Heart right ventricle (tissue), 16 donors: ENCODE results near the gene SH2D3A. TPM values are rescaled to one million over a fixed set of nuclear protein-coding genes. Genes with fewer than 3 reads are reported as not detected.
"Not testable (repeated sequence)": the region's sequence is repeated elsewhere in the genome, so short reads cannot be mapped to it uniquely, and the experiment has no call there.

Experiments used
- ATAC-seq, 8 donors: fragments of 200-7000 bp; cut with Tn5 transposase; one replicate each; pipeline ENCODE4 v1.9.1; 2020; ENCODE audit warnings: mild to moderate bottlenecking in 8 of 8, moderate library complexity in 8 of 8, moderate number of reproducible peaks in 1 of 8
- DNase-seq, 2 donors: peaks; one replicate each; pipeline ENCODE4 v3.0.0-alpha.2; 2020
- H3K27ac ChIP-seq, 10 donors: fragments of 200-600 bp; sonication (generic) in 2 of 10; one replicate each; pipeline versions ENCODE4 v1.5.0 to v1.8.0; 2020 to 2022; ENCODE audit warnings: mild to moderate bottlenecking in 3 of 10
- H3K27me3 ChIP-seq, 7 donors: fragments of 200-600 bp; one replicate each; pipeline ENCODE4 v1.8.0; 2021 to 2022; ENCODE audit warnings: mild to moderate bottlenecking in 2 of 7
- H3K36me3 ChIP-seq, 9 donors: fragments of 200-600 bp; sonication (generic) in 1 of 9; one replicate each; pipeline versions ENCODE4 v1.5.0 to v1.8.0; 2020 to 2022; ENCODE audit warnings: mild to moderate bottlenecking in 2 of 9
- H3K4me1 ChIP-seq, 9 donors: fragments of 200-600 bp; sonication (generic) in 1 of 9; one replicate each; pipeline versions ENCODE4 v1.5.0 to v1.8.0; 2020 to 2022; ENCODE audit warnings: mild to moderate bottlenecking in 4 of 9
- H3K4me3 ChIP-seq, 10 donors: fragments of 200-600 bp; sonication (generic) in 2 of 10; one replicate each; pipeline versions ENCODE4 v1.5.0 to v1.8.0; 2020 to 2022; ENCODE audit warnings: mild to moderate bottlenecking in 7 of 10, moderate library complexity in 2 of 10
- H3K9me3 ChIP-seq, 11 donors: fragments of 200-600 bp in 10 of 11; sonication (generic) in 2 of 11; one replicate each; pipeline versions ENCODE4 v1.5.0 to v1.8.0; 2013 to 2022; ENCODE audit warnings: mild to moderate bottlenecking in 2 of 11, control low read depth in 1 of 11, moderate library complexity in 1 of 11
- CTCF ChIP-seq, 9 donors: fragments of 200-600 bp; sonication (generic) in 2 of 9; IDR thresholded peaks; one replicate each; pipeline versions ENCODE4 v1.5.0 to v1.8.0; 2021 to 2022; ENCODE audit warnings: antibody characterized with exemption in 9 of 9, mild to moderate bottlenecking in 5 of 9, moderate library complexity in 1 of 9
- WGBS, 2 donors: extraction: QIAGEN DNeasy Blood & Tissue Kit; methylation state at CpG; one replicate each; pipeline ENCODE4 v1.1.7; 2013; ENCODE audit warnings: inconsistent platforms in 1 of 2; 5-methylcytosine and 5-hydroxymethylcytosine counted together
- intact Hi-C, 10 donors: fragments of 100-400 bp; cut with DNase I; formaldehyde crosslinking; loops; one replicate each; pipeline versions ENCODE4 v1.11.1 to v1.14.2; 2022
- polyA plus RNA-seq, 2 donors: library from polyadenylated mRNA; stranded (reverse); fragments of 200-250 nt; gene quantifications; one replicate each; pipeline ENCODE4 v1.2.3, GENCODE V29; 2013
- total RNA-seq, 10 donors: library from RNA; stranded (reverse); fragmentation: NEBNext Ultra II Directional in 3 of 10; extraction: Animal tissue kit (Norgen Biotek cat#: 25700) in 3 of 10; gene quantifications; one replicate each; pipeline versions ENCODE4 v1.2.1 to v1.2.4, GENCODE V29; 2021 to 2023
- donor health status: Arrhythmogenic right ventricular cardiomyopathy.
- donor health status: ischemic (EF 13 %, LVEDD 7.1; RV severe dilation, severe dysfunction).
- donor health status: healthy with polysubstance abuse.
- donor health status: DM: no; HTN: yes; CAD: no.
- donor health status: DM: no; HTN: no; CAD: no.
- donor health status: ischemic (EF 25% LVEDD 6.9; RV normal size, moderate dysfunction).
- donor health status: ischemic (EF 25% LVEDD 5.7; RV mildly dilated, moderate dysfunction).
- donor health status: healthy.
- donor health status: DM: yes; HTN: yes; CAD: no.
- donor health status: Ischemic cardiomyopathy.
- donor health status: ischemic (EF 35%, LVEDD 5.7; RV mildly dilated, moderate dysfunction).
- donor health status: nonischemic (EF 11% LVEDD 7.7; RV severe dilation, severe dysfunction).
- donor health status: DM: yes; HTN: yes; CAD: no.
- donor health status: PGD.
- donor health status: ischemic (EF 29% LVEDD 5.4; RV normal size, mild dysfunction).
- donor health status: nonischemic (EF 23%, LVEDD 6.1; RV moderate dilation, normal function).

SH2D3A gene
- total and polyA plus RNA-seq, 12 donors, result 0.16 to 0.79 (median 0.36) TPM; not detected in 5

GRCh38 chr19:6800991-6801484 lies 33.8 kb upstream of the SH2D3A start:
- DNase-seq (no peak), ATAC-seq (peak in 2 of 8 donors; percentile 25 to 62)
- no peak for TF ChIP-seq CTCF (IDR thresholded peaks at IDR 0.05)
- 35 to 37% methylated on average over 10 of the region's 10 CpGs for WGBS, 2 donors
- peak overlapping the region in 4 of 10 donors; percentile 2 to 89 (median 33) for H3K27ac ChIP-seq
- no peaks in the 10 kb centered on the region for H3K36me3 ChIP-seq
- peaks cover 0 to 53% (median 7%) of the 10 kb centered on the region in 9 donors for H3K4me1 ChIP-seq
- no peaks in the 10 kb centered on the region for H3K9me3 ChIP-seq
- peak overlapping the region in 7 of 10 donors; percentile 16 to 44 (median 27) for H3K4me3 ChIP-seq
- intact Hi-C loops, result no loop called here
- peaks cover 5 to 52% (median 25%) of the 10 kb centered on the region in 7 donors for H3K27me3 ChIP-seq

- 74 to 85% methylated on average over 14 of the region's 14 CpGs for WGBS, 2 donors
- not testable (repeated sequence) for ATAC-seq
These were observed 33.0 kb upstream of the SH2D3A start for GRCh38 chr19:6800160-6800790.

GRCh38 chr19:6797646-6798045 lies 30.4 kb upstream of the SH2D3A start:
- no peak overlapping the region for H3K4me3 ChIP-seq
- peaks cover 5 to 45% (median 13%) of the 10 kb centered on the region in 7 donors for H3K27me3 ChIP-seq
- no peak overlapping the region for H3K27ac ChIP-seq
- peaks cover 0 to 45% (median 7%) of the 10 kb centered on the region in 9 donors for H3K4me1 ChIP-seq
- DNase-seq, result no peak
- no peak for TF ChIP-seq CTCF (IDR thresholded peaks at IDR 0.05)
- no peaks in the 10 kb centered on the region for H3K36me3 ChIP-seq
- ATAC-seq, result no peak
- H3K9me3 ChIP-seq, result peaks cover 0 to 15% (median 5%) of the 10 kb centered on the region in 11 donors
- 86 to 91% methylated on average over 9 of the region's 9 CpGs for WGBS, 2 donors
- intact Hi-C loops, result no loop called here

More at GRCh38 chr19:6800160-6800790, 33.0 kb upstream of the SH2D3A start:
- intact Hi-C loops, DNase-seq, H3K36me3 ChIP-seq, H3K4me3 ChIP-seq, H3K9me3 ChIP-seq: not testable (repeated sequence)
- Histone ChIP-seq H3K27ac (peak overlapping the region in 1 of 10 donors; percentile 89), H3K4me1 (peaks cover 0 to 53% (median 7%) of the 10 kb centered on the region in 9 donors), H3K27me3 (peaks cover 5 to 53% (median 25%) of the 10 kb centered on the region in 7 donors)

- Histone ChIP-seq H3K4me1 (peaks cover 0 to 32% (median 4%) of the 10 kb centered on the region in 9 donors), H3K36me3 (no peaks in the 10 kb centered on the region), H3K4me3 (no peak overlapping the region), H3K27ac (no peak overlapping the region), H3K27me3 (peaks cover 3 to 44% (median 10%) of the 10 kb centered on the region in 7 donors), H3K9me3 (peaks cover 0 to 15% (median 5%) of the 10 kb centered on the region in 11 donors)
- 80 to 83% methylated on average over 4 of the region's 4 CpGs for WGBS, 2 donors
- ATAC-seq, result no peak
- no peak for TF ChIP-seq CTCF (IDR thresholded peaks at IDR 0.05)
- intact Hi-C loops, result no loop called here
- DNase-seq, result no peak
These were observed 29.0 kb upstream of the SH2D3A start for GRCh38 chr19:6796278-6796677.
